8988T (cell line): ENCODE measurements around the gene SSTR5.
"Not testable (repeated sequence)": the region's sequence is repeated elsewhere in the genome, so short reads cannot be mapped to it uniquely, and the experiment has no call there.

ENCODE experiments used
- DNase-seq: peaks from one replicate; pipeline ENCODE4 v3.0.0; 2011

SSTR5 gene

GRCh38 chr16:1072526-1073261 lies at the start of gene SSTR5:
Gene SSTR5, plus strand, starts transcription at chr16:1072747. Its CDS starts 6,122 bp downstream, at chr16:1078869.
- DNase-seq = no peak

- no peak for DNase-seq
Measured at GRCh38 chr16:1024138-1024537, 48.4 kb upstream of the SSTR5 start.

GRCh38 chr16:1025183-1025809 lies 47.3 kb upstream of the SSTR5 start:
- DNase-seq = not testable (repeated sequence)

DNA sequence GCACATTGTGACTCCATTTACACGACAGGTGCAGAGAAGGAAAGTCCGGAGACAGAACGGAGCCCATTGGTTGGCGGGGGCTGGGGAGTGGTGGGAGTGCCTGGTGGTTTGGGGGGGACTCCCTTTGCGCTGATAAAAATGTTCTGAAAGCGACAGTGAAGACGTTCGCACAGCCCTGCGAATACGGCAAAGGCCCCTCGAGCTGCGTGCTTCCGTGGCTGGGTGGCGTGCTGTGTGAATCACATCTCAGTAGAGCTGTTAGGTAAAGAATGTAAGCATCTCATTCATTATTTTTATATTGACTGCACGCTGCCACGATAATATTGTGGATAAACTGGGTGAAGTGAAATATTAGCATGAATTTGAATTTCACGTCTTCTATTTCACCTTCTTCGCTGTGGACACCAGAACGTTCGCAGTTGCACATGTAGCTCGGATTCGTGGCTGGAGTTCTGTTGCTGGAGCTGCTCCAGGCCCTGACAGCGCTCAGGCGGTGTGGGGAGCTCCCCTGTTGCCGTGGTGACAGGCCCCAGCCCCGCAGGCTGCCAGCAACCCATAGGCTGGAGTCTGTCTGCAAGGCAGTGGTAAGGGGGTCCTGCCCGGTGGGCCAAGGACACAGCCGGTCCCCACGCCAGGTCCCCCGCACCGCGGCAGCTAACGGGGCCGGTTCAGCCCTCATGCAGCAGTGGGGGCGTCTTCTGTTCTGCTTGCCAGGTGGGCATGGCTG lies 46.3 kb upstream of the SSTR5 start:
- DNase-seq = no peak

DNA sequence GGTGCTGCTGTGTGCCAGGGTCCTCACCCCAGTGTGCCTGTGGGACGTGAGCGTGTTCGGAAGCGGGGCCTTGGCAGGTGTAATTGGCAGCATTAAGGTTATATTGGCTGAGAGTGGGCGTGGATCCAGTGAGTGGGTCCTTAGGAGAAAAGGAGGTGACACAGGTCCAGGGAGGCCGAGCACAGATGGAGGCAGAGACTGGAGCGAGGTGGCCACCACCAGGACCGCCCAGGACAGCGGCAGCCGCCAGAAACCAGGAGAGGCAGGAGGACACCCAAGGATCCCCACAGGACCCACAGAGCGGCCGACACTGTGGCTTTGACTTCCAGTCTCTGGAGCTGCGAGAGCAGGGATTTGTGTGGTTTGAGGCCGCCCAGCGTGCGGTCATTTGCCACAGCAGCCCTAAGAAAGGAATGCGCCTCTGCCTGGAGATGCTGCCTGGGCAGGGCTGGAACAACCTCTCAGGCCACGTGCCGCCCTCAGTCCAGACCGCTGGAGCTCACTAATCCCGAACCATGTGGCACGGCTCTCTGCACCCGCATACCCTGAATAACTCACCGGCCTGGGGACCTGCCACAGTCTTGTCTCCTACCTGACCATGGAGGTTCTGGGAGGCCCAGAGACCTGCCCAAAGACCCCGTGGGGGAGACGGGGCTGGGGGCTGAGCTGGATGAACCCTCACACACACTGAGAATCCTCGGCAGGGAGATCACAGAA lies 45.6 kb upstream of the SSTR5 start:
- no peak for DNase-seq

- no peak for DNase-seq
Measured at GRCh38 chr16:1027501-1027815, 45.1 kb upstream of the SSTR5 start.

DNA sequence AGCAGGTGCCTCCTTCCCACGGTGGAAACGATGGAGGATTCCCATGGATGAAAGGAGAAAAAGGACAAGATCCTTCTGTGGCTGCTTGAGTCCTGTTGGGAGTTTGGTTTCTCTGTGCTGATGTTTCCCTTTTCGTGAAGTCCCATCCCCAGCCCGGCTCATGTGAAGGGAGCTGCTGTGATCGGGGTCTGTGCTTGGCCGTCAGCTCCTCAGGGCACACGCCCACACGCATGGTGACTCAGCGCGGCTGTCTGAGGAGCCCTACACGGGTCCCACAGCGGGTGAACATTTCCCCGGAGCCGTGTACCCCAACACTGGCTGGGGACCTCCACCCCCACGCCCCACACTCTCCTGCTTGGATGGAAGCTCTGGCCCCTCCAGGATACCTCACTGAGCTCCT lies 44.5 kb upstream of the SSTR5 start:
- DNase-seq = no peak

DNA sequence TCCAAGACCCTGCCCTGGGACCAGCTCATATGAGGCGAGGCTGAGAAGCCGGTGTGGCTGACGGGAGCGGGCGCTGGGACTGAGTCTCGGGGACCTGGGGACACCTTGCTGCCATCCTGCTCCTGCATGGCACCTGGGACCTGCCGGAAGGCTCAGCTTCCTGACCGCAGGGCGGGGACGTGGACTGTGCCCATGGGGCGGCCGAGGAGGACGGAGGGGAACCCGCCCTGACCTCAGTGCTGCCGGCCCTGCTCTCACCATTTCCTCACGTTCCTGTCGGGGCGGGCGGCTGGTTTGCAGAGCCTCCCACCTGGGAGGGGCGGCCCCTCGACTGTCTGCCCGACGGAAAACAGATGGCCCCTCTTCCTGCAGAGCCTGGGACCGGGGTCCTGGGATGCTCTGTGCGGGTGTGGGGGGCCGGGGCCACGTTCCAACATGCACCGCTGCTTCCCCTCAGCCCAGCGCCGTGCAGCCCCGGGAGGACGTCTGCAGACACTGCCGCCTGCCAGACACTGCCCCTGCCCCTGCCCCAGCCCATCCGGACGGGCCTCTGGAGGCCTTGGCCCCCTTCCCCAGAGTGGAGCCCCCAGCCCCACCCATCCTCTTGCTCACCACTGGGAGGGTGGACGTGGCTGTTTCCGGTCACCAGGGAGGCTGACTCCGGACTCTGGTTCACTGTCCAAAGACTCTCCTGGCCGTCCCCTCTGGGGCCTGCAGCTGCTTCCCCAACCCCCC lies 43.9 kb upstream of the SSTR5 start:
- DNase-seq = no peak

DNA sequence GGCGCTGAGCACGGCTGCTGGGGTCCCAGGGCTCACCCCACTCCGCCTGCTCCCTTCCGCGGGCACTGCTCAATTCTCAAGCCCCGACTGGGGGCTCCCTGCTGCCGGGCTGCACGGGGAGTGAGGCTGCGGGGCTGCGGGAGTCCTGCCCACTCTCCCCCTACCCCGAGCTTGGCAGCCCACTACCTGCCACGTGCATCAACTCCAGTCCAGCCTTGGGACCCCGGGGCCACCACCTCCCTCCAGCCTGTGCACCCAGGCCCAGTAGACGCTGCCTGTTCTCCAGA lies 43.3 kb upstream of the SSTR5 start:
- no peak for DNase-seq

DNA sequence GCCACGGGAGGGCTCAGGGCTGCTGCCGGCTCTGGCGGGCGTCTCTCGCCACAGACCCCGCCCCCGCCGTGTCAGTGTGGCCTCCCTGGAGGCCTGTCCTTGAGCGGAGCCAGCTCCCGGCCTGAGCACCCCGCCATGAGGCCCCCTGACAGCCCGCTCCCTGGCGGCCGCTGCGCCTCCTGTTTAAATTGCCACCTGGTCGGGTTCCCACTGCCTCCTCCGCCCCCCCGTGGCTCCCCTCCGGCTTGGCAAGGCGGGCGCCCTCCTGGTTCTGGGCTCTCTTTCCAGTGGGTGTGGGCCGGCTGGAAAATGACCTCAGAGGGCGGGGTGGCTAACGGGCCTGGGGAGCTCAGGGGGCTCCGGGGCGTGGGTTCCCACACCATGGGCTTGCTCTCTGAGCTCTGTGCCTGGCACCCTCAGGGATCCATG lies 42.1 kb upstream of the SSTR5 start:
- DNase-seq = no peak

- no peak for DNase-seq
Measured at GRCh38 chr16:1031666-1032065, 40.9 kb upstream of the SSTR5 start.

DNA sequence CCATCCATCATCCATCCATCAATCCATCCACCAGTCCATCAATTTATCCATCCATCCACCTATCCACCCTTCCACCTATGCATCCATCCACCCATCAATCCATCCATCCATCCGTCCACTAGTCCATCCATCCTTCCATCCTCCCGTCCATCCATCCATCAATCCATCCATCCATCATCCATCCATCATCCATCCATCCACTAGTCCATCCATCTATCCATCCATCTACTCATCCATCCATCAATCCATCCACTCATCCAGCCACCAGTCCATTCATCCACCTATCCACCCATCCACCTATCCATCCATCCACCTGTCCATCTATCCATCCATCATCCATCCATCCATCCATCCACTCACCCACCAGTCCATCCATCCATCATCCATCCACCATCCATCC lies 39.9 kb upstream of the SSTR5 start:
- no peak for DNase-seq

DNA sequence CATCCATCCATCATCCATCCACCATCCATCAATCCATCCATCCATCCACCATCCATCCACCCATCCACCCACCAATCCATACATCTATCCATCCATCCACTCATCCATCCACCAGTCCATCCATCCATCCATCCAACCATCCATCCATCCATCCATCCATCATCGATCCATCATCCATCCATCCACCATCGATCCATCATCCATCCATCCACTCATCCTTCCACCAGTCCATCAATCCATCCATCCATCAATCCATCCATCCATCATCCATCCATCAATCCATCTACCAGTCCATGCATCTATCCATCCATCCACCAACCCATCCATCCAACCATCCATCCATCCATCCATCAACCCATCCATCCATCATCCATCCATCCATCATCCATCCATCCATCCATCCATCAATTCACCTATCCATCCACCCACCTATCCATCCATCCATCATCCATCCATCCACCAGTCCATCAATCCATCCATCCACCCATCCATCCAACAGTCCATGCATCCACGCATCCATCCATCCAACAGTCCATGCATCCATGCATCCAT lies 39.3 kb upstream of the SSTR5 start:
- no peak for DNase-seq

- no peak for DNase-seq
Measured at GRCh38 chr16:1034230-1035065, 38.1 kb upstream of the SSTR5 start.

GRCh38 chr16:1035066-1035415 lies 37.5 kb upstream of the SSTR5 start:
- no peak for DNase-seq

GRCh38 chr16:1036166-1036565 lies 36.4 kb upstream of the SSTR5 start:
- DNase-seq = no peak

GRCh38 chr16:1036726-1037393 lies 35.7 kb upstream of the SSTR5 start:
- DNase-seq = no peak

- no peak for DNase-seq
Measured at GRCh38 chr16:1037394-1038257, 34.9 kb upstream of the SSTR5 start.

DNA sequence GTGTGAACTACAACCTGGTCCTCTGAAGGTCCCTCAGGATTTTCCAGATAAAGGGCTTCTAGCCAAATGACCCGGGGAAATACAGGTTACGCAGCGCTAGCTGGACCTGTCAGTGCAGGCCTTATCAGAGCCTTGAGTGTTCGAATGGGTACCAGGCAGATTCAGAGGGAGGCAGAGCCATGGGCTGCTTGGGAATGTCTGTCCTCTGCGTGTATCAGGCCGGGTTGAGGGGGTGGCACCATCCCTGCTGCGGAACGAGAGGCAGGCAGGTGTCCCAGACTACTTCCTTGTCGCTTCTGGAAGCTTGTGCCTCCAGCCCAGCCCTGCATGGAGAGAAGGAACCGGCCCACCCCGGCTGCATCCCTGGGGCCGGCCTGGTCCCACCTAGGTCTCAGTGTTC lies 33.6 kb upstream of the SSTR5 start:
- DNase-seq = no peak

DNA sequence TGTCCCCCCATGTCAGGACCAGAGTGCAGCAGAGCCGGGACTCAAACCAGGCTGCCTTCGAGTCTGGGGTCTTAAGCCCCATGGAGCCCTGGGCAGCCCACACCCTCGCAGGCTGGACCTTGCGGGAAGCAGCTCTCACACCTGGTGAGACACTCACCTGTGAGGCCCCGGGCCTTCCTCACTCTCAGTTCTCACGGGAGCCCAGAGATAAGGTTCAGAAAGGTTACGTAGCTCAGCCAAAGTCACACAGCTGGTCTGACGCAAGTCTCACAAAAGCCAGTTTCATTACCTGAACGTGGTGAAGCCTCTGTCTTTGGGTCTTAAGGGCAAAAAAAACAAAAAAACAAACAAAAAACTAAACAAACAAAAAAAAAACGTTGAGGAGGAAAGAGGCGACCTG lies 32.8 kb upstream of the SSTR5 start:
- DNase-seq = no peak
